GM18498 (cell line): Measurements from ENCODE around the gene UBE2K.
A peak's percentile ranks its signal among the peaks of the same experiment; 100 is the strongest.
"Not testable (repeated sequence)": the region's sequence is repeated elsewhere in the genome, so short reads cannot be mapped to it uniquely, and the experiment has no call there.

Source experiments
- ATAC-seq: cut with Tn5 transposase; IDR thresholded peaks from one replicate; pipeline ENCODE4 v1.9.1; 2021; ENCODE audit warnings: mild to moderate bottlenecking, moderate library complexity; ENCODE audit not compliant: unreplicated experiment

UBE2K gene

DNA sequence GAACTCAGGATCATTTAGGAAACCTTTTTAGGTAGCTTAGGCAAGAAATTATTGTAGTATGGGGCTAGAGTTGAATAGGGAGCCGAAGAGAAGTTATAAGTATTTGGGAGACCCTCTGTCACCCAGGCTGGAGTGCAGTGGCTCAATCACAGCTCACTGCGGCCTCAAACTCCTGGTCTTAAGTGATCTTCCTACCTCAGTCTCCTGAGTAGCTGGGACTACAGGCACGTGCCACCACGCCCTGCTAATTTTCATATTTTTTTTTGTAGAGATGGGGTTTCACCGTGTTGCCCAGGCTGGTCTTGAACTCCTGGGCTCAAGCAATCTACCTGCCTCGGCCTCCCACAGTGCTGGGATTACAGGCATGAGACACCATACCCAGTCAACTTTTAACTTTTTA is 23.3 kb downstream of the UBE2K start:
- ATAC-seq = not testable (repeated sequence)

DNA sequence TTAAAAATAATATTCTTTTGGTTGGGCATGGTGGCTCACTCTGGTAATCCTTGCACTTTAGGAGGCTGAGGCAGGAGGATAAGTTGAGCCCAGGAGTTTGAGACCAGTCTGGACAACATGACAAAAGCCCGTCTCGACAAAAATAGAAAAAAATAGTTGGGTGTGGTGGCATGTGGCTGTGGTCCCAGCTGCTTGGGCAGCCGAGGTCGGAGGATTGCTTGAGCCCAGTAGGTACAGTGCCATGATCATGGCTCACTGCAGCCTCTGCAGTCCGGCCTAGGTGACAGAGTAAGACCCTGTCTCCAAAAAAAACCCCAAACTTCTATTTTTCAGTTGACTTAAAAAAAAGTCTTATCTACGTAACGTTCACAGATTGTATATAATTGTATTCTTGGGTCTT is 23.9 kb downstream of the UBE2K start:
- ATAC-seq = no peak

DNA sequence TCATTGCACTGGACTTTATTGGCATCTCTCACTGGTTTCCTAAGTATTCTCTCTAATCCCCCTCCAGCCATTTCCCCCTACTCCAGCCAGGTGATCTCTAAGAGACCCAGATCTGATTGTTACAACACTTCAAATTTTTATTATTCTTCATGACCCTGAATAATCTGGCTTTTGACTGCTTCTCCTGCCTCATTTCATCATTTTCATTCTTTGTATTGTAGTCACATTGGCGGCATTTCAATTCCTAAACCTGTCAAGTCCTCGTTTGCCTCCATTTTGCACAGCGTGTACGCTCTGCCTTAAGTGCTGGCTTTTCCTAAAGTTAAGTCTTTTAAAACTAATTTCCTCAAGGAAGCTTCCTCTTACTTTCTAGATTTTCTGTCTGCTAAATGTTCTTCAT is 31.6 kb downstream of the UBE2K start:
- no peak for ATAC-seq

DNA sequence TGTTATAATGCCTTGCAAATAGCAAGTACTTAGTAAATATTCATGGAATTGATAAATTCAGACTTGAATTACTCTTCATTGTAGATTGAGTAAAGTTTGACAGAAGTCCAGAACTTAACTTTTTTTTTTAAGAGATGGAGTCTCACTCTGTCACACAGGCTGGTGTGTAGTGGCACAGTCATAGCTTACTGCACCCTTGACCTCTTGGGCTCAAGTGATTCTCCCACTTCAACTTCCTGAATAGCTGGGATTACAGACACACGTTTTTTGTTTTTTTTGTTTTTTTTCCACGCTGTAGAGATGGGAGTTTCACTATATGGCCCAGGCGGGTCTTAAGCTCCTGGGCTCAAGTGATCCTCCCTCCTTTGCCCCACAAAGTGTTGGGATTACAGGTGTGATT is 32.1 kb downstream of the UBE2K start:
- no peak for ATAC-seq

DNA sequence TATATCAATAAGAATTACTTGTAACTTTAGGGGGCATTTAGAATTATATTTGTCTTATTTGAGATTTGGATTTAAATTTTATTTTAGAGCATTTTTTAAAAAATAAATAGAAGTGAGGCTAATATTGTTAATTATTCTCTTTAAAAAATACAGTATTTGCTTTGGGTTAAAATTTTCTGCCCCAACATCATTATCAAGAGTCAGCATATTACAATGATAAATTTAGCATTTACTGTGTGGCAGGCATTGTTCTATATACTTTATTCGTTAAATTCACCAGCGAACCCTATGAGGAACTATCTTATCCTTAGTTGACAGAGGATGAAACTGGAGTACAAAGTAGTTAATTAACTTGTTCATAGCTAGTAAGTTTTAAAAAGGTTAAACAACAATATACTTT is 34.0 kb downstream of the UBE2K start:
- ATAC-seq = no peak

DNA sequence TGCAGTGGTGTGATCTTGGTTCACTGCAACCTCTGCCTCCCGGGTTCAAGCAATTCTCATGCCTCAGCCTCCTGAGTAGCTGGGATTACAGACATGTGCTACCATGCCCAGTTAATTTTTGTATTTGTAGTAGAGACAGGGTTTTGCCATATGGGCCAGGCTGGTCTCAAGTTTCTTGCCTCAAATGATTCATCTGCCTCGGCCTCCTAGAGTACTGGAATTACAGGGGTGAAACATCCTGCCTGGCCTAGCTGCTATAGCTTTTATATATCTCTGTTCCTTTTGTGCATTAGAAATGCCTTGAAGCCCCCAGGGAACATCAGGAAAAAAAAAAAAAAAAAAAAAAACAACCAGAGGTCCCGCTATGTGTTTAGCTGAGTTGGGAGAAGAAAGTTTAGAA is 34.8 kb downstream of the UBE2K start:
- no peak for ATAC-seq

DNA sequence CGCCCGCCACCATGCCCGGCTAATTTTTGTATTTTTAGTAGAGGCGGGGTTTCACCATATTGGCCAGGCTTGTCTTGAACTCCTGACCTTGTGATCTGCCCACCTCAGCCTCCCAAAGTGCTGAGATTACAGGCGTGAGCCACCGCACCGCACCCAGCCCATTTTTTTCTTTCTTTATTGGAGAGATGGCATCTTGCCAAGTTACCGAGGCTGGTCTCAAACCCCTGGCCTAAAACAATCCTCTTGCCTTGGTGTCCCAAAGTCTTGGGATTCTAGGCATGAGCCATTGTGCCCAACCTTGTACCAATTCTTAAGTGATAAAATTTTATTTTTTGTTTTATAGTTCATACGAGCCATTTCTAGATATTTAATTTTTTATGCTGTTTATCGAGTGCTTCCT is 41.7 kb downstream of the UBE2K start:
- not testable (repeated sequence) for ATAC-seq

DNA sequence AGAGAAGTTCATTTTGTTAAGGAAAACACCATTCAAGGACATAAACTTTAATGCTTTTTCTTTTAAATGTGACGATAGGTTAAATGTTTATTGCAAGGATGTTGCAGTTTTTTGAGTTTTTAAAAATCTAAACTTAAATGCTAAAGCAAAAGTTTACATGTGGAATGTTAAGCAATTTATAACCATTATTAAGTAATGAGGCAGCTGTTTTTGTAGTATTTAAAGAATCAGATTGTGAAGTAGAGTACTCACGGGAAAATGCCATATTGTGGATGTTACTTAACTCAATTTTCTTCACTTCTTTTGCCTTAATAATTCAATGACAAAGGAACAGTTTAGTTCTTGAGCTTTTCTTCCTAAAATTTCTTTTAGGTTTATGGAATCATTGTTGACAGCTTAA is 43.5 kb downstream of the UBE2K start:
- no peak for ATAC-seq

DNA sequence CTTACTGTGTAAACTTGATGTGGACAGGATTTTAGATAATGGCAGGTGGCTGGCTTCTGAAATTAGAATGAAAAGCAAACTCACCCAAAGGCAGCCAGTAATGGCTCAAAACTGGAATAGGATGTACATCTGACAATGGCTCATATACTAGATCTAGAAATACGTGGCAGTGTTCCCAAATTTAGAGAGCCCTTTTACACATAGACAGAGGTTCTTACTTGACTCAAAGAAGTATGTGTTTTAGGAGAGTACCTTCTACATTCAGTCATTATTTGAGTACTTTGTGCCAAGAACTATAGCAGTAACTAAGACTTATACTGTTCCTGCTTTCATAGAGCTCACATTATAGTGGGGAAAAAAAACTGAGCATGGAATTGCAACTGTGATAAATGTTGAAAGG is 48.0 kb downstream of the UBE2K start:
- no peak for ATAC-seq

DNA sequence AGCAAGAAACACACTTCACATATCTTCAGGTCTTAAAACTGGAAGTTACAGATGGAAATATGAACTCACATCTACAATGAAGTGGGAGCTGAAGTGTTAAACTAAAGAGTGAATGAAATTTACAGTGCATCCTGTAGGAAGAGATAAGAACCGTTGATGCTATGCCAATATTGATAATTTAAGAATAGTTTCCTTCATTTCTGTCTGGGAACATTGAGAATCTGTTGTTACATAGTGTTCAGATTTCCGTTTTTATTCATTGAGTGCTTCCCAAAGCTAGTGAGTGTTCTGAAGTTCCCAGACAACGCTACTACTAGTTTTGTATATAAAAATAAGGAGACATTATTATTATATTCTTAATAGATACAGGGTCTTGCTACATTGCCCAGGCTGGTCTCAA is 52.3 kb downstream of the UBE2K start:
- ATAC-seq = no peak

DNA sequence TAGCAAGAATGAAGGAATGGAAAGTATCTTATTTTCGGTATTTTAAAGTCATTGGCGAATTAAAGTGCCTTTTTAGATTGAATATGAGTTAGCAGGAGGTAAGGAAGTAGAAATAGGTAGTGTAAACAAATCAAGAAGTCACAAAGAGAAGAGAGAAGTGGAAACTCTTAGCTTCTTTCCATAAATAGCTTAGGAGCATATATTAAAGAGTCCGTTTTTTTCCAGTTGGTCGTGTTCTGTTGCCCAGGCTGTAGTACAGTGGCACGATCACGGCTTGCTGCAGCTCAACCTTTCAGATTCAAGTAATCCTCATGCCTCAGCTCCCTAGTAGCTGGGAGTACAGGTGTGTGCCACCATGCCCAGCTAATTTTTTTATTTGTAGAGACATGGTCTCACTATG is 56.4 kb downstream of the UBE2K start:
- ATAC-seq = no peak

DNA sequence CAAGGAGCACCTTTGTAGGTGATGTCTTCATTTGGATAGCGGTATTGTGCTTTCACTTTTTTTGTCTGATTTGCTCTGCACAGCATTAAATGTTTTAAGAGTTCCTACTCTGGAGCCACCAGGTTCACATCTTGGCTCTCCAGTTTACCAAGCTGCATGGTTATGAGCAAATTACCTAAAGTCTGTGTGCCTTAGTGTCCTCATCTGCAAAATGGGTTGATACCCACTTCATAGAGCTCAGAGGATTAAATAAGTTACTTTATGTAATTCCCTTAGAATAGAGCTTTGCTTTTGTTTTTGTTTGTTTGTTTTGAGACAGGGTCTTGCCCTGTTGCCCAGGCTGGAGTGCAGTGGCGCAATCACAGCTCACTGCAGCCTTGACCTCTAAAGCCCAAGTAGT is 58.2 kb downstream of the UBE2K start:
- no peak for ATAC-seq

DNA sequence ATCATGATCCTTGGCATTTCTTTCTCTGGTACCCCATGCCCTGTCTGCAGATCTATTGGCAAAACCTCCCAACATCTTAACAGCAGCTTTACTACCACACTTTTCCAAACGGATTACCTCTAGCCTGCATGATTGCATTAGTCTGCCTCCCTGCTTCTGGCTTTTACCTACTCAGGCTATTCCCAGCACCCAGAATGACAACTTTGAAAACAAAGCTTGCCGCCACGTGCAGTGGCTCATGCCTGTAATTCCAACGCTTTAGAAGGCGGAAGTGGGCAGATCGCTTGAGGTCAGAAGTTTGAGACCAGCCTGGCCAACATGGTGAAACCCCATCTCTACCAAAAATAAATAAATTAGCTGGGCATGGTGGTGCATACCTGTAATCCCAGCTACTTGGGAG is 60.2 kb downstream of the UBE2K start:
- no peak for ATAC-seq

DNA sequence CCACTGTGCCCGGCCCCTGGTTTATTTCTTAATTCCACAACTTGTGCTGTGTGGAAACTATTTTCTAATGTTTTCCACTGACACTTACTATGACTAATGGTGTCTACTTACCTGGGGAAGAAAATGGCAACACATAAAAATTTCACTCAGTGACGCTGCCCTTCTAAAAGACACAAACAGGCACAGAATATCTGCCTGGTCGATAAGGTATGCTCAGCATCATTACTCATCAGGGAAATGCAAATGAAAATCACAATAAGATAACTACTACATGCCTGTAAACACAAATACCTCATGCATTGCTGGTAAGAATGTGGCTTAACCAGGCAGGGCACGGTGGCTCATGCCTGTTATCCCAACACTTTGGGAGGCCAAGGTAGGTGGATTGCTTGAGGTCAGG is 61.6 kb downstream of the UBE2K start:
- no peak for ATAC-seq

DNA sequence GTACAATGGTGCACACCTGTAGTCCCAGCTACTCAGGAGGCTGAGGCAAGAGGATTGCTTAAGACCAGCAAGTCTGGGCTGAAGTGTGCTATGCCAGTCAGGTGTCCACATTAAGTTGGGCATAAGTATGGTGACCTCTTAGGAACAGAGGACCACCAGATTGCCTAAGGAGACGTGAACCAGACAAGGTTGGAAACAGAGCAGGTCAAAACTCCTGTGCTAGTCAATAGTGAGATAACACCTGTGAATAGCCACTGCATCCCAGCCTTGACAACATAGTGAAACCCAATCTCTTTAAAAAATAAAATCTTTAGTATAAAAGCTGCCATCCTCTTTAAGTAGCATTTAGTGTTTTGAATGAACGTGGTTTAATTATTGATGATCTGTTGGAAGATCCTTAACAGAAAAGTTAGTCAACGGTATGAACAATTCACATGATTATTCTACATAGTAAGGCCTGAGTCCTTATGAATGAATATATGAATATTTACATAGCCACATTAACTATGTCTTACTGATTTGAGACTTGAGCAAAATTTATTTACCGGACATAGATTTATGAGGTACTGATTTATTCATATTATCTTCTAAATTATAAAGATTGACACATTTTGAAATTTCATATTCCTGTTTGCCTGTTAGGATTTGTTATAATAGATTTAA is 63.2 kb downstream of the UBE2K start:
- no peak for ATAC-seq

DNA sequence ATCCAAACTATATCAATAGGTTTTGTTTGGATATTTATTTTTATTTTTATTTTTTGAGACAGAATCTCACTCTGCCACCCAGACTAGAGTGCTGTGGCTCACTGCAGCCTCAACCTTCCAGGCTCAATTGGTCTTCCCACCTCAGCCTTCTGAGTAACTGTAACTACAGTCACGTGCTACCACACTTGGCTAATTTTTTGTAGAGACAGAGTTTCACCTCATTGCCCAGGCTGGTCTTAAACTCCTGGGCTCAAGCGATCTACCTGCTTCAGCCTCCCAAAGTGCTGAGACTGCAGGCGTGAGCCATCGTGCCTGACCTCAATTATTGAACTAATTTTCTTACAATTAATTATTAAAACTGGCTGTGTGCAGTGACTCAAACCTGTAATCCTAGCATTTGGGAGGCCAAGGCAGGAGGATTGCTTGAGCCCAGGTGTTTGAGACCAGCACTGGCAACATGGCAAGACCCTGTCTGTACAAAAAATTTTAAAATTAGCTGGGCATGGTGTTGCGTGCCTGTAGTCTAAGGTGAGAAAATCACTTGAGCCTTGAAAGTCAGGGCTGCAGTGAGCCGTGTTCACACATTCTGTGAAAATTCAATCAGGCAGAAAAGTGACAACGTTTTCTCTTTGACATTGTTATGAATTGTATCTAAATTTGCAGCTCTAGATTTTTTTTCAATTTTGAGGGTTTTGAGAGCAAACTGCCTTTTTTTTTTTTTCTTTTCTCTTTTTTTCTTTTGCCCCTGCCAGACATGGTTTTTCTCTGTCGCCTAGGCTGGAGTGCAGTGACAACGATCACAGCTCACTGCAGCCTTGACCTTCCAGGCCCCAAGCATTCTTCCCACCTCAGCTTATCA is 66.0 kb downstream of the UBE2K start:
- peak; percentile 75 for ATAC-seq

DNA sequence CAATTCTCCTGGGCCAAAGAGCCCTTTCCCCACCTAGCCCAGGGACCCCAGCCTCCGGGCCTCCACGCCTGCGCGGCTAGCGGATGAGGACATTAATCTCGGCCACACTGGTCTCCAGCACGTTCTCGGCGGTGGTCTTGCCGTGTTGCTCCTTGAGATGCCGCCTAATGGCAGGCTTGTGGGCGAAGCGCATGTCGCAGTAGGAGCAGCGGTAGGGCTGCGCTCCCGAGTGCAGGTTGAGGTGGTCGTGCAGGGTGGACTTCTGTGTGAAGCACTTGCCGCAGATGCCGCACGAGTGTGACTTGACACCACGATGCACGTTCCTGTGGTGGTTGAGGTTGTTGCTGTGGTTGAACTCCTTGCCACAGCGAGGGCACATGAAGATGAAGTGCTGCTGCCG is 72.1 kb downstream of the UBE2K start:
- no peak for ATAC-seq

DNA sequence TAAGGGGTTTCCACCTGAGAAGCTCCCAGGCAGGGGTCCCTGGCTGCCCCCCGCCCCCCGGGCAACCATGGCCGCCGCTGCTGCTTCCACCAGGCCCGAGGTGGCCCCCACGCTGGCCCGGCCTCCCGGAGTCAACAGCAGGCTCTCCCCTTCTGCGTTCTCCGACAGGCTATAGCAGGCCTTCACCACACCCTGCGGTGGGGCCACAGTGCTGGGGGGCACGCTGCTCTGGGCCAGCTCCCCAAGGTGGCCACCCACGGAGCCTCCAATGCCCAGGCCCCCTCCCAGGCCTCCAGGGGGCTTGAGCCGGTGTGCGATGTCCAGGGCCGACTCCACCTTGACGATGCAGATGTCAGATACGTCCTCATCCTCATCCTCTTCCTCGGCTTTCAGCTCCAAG is 72.5 kb downstream of the UBE2K start:
- no peak for ATAC-seq

DNA sequence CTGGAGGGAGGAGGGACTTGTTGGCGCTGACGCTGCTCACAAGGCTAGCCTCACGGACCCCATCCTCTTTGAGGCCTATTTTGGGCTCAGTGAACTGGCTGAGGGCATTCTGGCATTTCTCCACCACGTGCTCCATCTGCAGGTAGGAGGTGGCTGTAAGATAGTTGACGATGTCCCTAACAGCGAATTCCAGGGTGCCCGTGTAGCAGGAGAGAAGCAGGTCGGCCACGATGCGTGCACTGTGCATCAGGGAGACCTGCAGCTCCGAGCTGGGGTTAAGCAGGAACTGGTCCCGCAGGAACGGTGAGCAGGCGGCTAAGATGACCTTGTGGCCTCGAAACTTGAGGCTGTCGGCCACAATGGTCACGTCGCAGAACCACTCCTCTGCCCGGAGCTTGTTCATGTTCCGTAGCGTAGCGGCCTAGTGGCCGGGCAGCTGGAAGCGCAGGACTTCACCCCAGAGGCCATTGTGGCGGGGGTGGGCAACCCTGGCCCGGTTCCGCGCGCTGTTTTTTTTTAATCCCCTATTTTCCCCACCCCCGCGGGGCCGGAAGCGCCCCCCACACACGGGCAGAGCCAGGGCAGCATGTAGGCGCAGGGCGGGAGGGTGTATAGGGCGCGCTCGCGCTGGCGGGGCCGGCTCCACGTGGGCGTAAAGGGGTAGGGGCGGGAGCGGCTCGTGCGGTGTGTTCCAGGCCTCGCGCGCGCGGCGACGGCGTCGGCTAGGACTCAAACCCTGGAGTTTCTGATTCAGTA is 73.2 kb downstream of the UBE2K start:
- ATAC-seq = no peak

DNA sequence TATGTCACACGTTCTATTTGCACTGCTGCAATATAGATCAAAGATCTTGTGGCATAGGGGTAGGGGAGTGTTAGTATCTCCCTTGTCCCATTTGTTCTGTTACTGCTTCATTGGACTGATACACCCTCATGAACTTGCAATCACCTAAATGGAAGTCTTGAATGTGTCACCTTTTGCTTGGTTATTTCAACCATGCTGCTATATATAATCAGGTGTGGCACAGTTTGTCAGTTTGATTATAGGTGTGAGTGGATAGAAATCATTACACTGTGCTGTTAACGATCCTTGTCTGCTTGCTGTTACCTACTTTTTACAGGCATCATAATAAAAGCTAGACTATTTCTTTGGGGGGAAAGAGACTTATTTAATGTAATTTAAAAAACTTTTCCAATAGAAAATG is 84.1 kb downstream of the UBE2K start:
- not testable (repeated sequence) for ATAC-seq

DNA sequence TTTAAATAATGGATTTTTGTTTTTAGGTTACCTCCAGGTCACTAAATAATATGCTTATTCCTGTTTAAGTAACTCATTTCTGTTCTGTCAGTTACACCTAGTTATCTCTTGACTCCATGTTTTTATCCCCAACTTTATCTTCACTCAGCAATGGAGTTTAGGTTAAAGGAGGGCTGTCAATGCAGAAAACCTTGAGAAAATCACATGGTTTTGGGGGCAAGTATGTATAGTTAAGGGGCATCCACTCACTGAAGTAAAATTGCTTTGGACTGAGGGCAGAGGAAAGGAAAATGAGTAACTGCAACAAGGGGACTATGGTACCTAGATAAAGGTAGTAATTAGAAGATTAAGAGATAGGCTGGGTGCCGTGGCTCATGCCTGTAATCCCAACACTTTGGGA is 87.1 kb downstream of the UBE2K start:
- ATAC-seq = no peak

DNA sequence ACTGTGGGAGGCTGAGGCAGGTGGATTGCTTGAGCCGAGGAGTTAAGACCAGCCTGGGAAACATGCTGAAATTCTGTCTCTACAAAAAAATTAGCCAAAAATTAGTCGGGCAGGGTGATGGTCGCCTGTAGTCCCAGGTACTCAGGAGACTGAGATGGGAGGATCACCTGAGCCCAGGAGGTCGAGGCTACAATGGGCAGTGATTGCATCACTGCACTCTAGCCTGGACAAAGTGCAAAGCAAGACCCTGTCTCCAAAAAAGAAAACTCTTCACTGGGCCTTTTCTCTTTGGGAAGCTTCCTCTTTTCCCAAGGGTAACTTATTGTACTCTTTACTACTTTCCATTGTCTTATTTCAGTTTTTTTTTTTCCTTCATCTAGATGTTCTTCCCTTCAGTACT is 88.9 kb downstream of the UBE2K start:
- no peak for ATAC-seq
